ENCODE measurements around the gene METTL6.

GRCh38 chr3:15368561-15369135 lies 58.7 kb downstream of the METTL6 start:
- no peak for TF ChIP-seq GATA2 (IDR thresholded peaks at IDR 0.05; ENCODE audit: low read depth, low read length)
- no peak for TF ChIP-seq GATA3 (IDR thresholded peaks at IDR 0.05; ENCODE audit: low read depth, low read length)

All from SH-SY5Y (cell line).